ENCODE data around the gene CACNB4. TPM values are rescaled to one million over a fixed set of nuclear protein-coding genes. Genes with fewer than 3 reads are reported as not detected.

The CACNB4 gene
- total RNA-seq, 1 experiment from 2014 or later, result 2.0 TPM

- H3K4me2 ChIP-seq (ENCODE audit: low read length), result no peak overlapping the region
- H3K9me2 ChIP-seq (ENCODE audit: insufficient read depth), result no peaks in the 10 kb centered on the region
- ChIA-PET POLR2A (no interaction called here), CTCF (no interaction called here), RAD21 (ENCODE audit: low non-redundant PET in 1 of 2, low total read pairs in 2 of 2, uncharacterized antibody in 2 of 2, unreplicated experiment in 2 of 2) (no interaction called here)
- H3K27ac ChIP-seq (ENCODE audit: low read depth, low read length), result no peak overlapping the region
- H3K9ac ChIP-seq (ENCODE audit: low read length), result no peak overlapping the region
- no peak for DNase-seq (ENCODE audit: low read depth, low spot score)
- no peak for ATAC-seq
- no peaks in the 10 kb centered on the region for H3K9me3 ChIP-seq (ENCODE audit: control insufficient read depth in 1 of 2, insufficient read depth in 1 of 2, low read depth in 1 of 2, low read length in 2 of 2)
- no peaks in the 10 kb centered on the region for H3K36me3 ChIP-seq (ENCODE audit: control insufficient read depth in 1 of 2, insufficient read depth in 2 of 2, low read length in 2 of 2)
- BruUV-seq (replicated peaks), result no TSS peak
- intact Hi-C loops (cut with micrococcal nuclease), result no loop called here
- TF ChIP-seq ZFX (IDR thresholded peaks at IDR 0.05) (no peak), RAD21 (IDR thresholded peaks at IDR 0.05; ENCODE audit: low read depth) (no peak), REST (IDR thresholded peaks at IDR 0.05; ENCODE audit: low read depth) (no peak), TCF7L2 (IDR thresholded peaks at IDR 0.05; ENCODE audit: borderline replicate concordance, extremely low read depth, insufficient read depth, insufficient read length) (no peak), MAX (IDR thresholded peaks at IDR 0.05) (no peak), ZBTB33 (IDR thresholded peaks at IDR 0.05; ENCODE audit: extremely low read depth, insufficient replicate concordance, low read length) (no peak), EZH2 (IDR thresholded peaks at IDR 0.05) (no peak), JUND (IDR thresholded peaks at IDR 0.05) (no peak), SRF (IDR thresholded peaks at IDR 0.05; ENCODE audit: low read depth) (no peak), EGR1 (IDR thresholded peaks at IDR 0.05; ENCODE audit: low read depth) (no peak), SIN3A (IDR thresholded peaks at IDR 0.05; ENCODE audit: low read depth) (no peak), EZH2phosphoT487 (IDR thresholded peaks at IDR 0.05; ENCODE audit: borderline replicate concordance) (no peak), FOSL1 (IDR thresholded peaks at IDR 0.05; ENCODE audit: low read depth) (no peak), ELF1 (IDR thresholded peaks at IDR 0.05; ENCODE audit: borderline replicate concordance, low read depth) (no peak), POLR2AphosphoS5 (IDR thresholded peaks at IDR 0.05; ENCODE audit: low read depth, low read length) (no peak), CBX3 (IDR thresholded peaks at IDR 0.05; ENCODE audit: low read depth) (no peak), CEBPB (IDR thresholded peaks at IDR 0.05; ENCODE audit: low read depth) (no peak), YY1 (IDR thresholded peaks at IDR 0.05; ENCODE audit: extremely low read depth, insufficient replicate concordance, low read depth, low read length) (no peak), CTCF (IDR thresholded peaks at IDR 0.05 in 2 of 3, conservative IDR thresholded peaks at IDR 0.05 in 1 of 3; ENCODE audit: borderline replicate concordance in 1 of 3, insufficient read depth in 1 of 3, low read depth in 2 of 3, low read length in 2 of 3) (no peak), POLR2A (IDR thresholded peaks at IDR 0.05; ENCODE audit: borderline replicate concordance, extremely low read depth, insufficient read depth, insufficient read length) (no peak)
- H3K4me1 ChIP-seq (ENCODE audit: control insufficient read depth in 1 of 2, insufficient read depth in 2 of 2, low read length in 2 of 2), result 0 out of 4 replicates have a peak, but pooled peaks cover 0 to 2% of the 10 kb centered on the region in 2 experiments
- H2AFZ ChIP-seq (ENCODE audit: low read depth, low read length, poor library complexity, severe bottlenecking), result no peak overlapping the region
- no peaks in the 10 kb centered on the region for H4K20me1 ChIP-seq (ENCODE audit: insufficient read depth)
- H3K27me3 ChIP-seq (ENCODE audit: insufficient read depth, low read length), result no peaks in the 10 kb centered on the region
- no peak overlapping the region for H3K4me3 ChIP-seq (replicated peaks in 1 of 2; ENCODE audit: low read depth in 1 of 2, low read length in 2 of 2)
- H3K79me2 ChIP-seq (ENCODE audit: insufficient read depth, low read length), result no peaks in the 10 kb centered on the region
Measured at GRCh38 chr2:151945186-151945585, 153.7 kb downstream of the CACNB4 start.

Measured in HCT116 (cell line).